ENCODE results near the gene SCGB1D1.

SCGB1D1 gene

GRCh38 chr11:62190011-62190410 lies at the start of gene SCGB1D1:
SCGB1D1 (plus strand) TSS chr11:62190216; CDS start chr11:62190285, 69 bp downstream.
- no peak for DNase-seq (ENCODE audit: low read depth, low spot score)

GRCh38 chr11:62140304-62141110 lies 49.5 kb upstream of the SCGB1D1 start:
- DNase-seq (ENCODE audit: low read depth, low spot score) = no peak

DNA sequence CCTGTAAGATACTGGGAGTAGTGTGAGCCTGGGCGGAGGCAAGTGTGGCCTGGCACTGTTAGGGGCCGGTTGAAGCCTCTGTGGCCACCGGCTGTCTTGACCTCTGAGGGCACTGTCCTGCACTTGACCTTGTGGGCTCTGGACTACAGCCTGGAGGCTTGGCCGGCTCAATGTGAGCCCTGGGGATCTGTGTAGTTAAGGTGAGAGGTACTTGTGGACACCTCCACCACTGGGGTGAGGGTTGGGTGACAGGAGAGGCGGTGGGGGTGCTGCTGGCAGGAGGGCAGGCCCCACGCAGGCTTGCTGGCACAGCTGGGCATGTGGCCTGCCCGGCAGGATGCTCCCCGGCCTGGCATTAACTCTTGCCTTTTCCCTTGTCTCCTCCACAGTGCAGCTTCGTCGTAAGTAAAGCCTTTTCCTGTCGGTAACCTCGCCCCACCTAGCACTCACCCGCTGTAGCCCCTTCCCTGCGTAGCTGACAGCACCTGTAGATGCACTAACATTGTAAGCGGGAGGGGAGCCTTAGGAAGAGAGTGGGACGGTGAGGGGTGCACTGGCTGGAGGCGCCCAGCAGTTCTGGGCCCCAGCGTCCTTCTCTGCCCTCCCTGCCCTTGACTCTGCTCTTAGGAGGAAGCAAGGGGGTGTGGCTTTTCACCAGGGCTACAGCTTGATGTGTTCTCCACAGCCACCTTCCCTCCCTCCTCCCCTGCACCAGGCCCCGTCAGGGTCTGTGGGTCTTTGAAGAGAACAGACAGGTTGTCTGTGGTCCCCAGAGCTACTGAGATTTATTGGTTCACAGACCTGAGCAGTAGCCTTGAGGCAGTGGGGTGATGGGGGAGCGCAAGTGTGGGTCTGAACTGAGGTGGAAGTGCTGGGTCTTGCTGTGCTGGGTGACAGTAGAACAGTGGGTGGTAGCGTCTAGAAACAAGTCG lies 48.6 kb upstream of the SCGB1D1 start:
- no peak for DNase-seq (ENCODE audit: low read depth, low spot score)

- no peak for DNase-seq (ENCODE audit: low read depth, low spot score)
These were observed 48.0 kb upstream of the SCGB1D1 start for GRCh38 chr11:62142043-62142375.

DNA sequence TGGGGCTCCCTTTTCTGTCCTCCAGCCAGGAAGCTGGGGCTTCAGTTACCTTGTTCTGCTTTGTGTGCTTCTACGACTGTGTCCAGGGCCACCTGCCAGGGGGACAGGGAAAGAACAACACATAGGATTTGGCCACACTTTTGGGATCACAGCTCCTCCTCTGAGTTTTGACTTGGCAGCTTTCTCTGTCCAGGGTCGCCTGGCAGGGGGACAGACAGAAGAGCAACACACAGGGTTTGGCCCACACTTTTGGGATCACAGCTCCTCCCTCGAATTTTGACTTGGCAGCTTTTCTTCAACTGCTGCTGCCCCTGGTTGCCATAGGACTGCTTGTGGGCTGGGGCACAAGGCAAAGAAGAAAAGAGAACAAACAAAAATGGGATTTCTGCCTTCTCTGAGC lies 47.1 kb upstream of the SCGB1D1 start:
- DNase-seq (ENCODE audit: low read depth, low spot score) = no peak

DNA sequence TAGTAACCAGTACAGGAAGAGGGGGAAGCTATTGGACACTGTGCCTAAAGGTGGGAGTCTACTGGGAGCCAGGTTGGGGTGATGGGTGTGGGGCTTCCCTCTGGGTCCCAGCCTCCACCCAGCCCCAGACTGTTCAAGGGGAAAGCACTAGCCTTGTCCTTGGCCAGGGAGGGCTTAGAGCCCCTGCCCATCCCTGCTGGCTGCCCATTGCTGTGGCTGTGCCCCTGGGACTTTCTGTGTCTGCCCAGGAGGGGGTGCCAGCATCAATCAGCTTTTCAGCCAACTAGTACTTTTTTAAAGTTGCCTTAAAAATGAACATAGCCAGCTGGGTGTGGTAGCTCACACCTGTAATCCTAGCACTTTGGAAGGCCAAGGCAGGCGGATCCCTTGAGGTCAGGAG lies 46.3 kb upstream of the SCGB1D1 start:
- no peak for DNase-seq (ENCODE audit: low read depth, low spot score)

DNA sequence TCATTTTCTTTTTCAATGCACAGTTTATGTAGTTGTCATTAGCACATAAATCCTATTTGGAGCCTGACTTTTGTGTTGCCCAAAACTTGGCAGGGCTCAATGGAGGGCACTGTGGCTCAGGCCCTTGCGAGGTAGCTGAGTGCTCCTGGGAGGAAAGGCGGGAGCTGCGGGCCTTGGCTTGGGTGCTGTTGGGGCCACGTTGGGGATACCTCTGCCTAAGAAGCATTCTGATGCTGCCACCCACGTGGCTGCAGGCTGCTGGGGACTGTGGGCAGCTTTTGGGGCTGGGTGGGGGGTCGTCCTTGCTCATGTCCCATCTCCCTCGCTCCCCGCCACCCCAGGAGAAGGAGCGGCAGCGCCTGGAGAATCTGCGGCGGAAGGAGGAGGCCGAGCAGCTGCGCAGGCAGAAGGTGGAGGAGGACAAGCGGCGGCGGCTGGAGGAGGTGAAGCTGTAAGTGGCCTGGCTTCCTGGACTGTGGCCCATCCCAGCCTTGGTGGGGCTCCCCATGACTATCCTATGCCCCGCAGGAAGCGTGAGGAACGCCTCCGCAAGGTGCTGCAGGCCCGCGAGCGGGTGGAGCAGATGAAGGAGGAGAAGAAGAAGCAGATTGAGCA lies 45.3 kb upstream of the SCGB1D1 start:
- no peak for DNase-seq (ENCODE audit: low read depth, low spot score)

- no peak for DNase-seq (ENCODE audit: low read depth, low spot score)
These were observed 44.6 kb upstream of the SCGB1D1 start for GRCh38 chr11:62145261-62145871.

GRCh38 chr11:62146476-62147200 lies 43.4 kb upstream of the SCGB1D1 start:
- no peak for DNase-seq (ENCODE audit: low read depth, low spot score)

- no peak for DNase-seq (ENCODE audit: low read depth, low spot score)
These were observed 42.5 kb upstream of the SCGB1D1 start for GRCh38 chr11:62147545-62147944.

- DNase-seq (ENCODE audit: low read depth, low spot score) = no peak
These were observed 41.6 kb upstream of the SCGB1D1 start for GRCh38 chr11:62148271-62148980.

- no peak for DNase-seq (ENCODE audit: low read depth, low spot score)
These were observed 39.8 kb upstream of the SCGB1D1 start for GRCh38 chr11:62149986-62150886.

DNA sequence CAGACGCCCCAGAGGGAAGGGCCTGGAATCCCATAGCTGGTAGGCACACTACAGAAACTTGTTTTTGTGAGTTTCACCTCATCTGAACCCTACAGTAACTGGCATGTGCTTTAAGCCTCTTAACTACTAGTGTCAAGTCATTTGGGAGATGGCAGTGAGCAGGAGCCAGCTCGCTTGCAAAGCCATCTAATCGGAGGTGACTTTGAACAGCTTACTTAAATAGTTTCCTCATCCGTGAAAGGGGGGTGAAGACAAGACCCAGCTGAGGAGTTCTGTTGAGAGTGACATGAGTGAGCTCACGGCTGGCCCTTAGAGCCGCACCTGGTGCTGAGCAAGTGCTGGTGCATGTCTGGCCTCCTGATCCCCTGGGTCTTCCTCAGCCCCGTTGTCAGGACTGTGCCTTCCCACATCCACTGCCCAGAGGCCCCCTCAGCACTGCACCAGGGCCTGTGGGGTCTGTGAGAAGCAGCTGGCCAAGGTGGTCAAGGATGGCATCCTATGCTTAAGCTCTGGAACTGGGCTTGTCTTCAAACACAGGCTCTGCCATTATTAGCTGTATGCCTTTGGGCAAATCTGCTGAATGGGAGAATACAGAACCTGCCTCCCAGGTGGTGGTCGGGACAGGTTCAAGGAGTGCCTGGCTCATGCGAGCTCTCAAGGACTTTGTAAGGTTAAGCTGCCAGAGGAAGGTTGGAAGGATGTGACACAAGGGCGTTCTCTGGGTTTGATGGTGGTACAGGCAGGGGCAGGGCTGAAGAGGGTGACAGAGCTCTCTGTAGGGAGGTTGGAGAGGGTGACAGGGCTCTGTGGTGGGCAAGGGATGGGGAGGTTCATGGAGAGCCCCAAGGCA lies 38.9 kb upstream of the SCGB1D1 start:
- no peak for DNase-seq (ENCODE audit: low read depth, low spot score)

DNA sequence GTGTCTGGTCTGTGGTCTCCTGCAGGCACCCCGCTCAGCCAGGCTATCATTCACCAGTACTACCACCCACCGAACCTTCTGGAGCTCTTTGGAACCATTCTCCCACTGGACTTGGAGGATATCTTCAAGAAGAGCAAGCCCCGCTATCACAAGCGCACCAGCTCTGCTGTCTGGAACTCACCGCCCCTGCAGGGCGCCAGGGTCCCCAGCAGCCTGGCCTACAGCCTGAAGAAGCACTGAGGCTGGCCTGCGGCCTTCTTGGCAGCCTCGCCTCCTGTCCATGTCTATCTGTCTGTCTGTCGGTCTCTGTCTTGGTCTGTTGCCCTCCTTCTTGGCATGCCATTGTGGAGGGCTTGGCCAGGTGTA lies 38.3 kb upstream of the SCGB1D1 start:
- no peak for DNase-seq (ENCODE audit: low read depth, low spot score)

DNA sequence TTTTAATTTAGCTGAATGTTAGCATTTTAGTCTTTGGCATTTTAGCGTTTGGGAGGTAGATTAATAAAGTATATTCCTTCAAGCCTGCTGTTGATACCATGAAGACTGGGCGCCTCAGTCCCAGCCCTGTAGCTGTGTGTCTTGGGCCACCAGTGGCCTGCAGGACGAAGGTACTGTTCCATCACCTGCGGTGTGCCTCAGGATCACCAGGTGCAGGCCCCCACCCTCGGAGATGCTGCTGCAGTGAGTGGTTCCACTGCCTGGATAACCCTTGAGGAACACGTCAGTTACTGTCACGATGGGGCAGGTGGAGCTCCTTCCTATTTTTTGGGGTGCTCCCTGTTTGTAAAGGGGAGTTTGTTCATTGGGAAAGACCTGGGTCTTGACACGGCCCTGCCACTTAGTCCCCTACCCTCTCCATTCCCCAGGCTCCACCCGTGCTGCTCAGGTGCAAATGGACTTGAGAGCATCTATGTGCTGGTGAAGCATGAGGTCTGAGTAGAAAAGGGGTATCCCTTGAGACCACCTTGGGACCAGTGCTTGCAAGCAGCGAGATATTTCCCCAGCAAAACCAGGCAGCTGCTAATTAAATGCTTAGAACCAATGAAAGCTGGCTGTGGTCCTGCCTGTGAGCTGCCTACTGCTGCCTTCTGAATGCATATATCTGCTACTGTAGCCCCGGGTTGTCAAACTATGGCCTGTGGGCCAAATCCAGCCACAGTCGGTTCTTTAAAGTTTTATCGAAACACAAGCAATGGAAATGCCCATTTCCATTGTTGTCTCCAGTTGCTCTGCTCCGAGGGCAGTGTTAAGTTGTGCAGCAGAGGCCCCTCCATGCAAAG lies 37.5 kb upstream of the SCGB1D1 start:
- DNase-seq (ENCODE audit: low read depth, low spot score) = no peak

GRCh38 chr11:62153087-62153395 lies 37.0 kb upstream of the SCGB1D1 start:
- DNase-seq (ENCODE audit: low read depth, low spot score) = no peak

DNA sequence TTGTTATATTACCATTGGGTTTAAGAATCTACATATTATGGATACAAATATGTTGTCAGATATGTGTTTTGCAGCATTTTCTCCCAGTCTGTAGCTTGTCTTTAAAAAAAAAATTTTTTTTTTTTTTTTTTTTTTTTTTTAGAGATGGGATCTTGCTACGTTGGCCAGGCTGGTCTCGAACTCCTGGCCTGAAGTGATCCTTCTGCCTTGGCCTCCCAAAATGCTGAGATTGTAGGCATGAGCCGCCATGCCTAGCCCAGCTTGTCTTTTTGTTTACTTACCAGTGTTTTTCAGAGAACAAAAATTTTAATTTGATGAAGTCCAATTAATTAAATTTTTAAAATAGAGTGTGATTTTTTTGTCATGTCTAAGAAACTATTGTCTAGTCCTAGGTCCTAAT lies 36.4 kb upstream of the SCGB1D1 start:
- no peak for DNase-seq (ENCODE audit: low read depth, low spot score)

GRCh38 chr11:62157603-62158002 lies 32.4 kb upstream of the SCGB1D1 start:
- no peak for DNase-seq (ENCODE audit: low read depth, low spot score)
